Coronary artery (tissue), 2 donors: ENCODE measurements around the gene ZDHHC11.
"Not testable (repeated sequence)": the region's sequence is repeated elsewhere in the genome, so short reads cannot be mapped to it uniquely, and the experiment has no call there.

Experiments used
- DNase-seq: peaks from one replicate; pipeline ENCODE4 v3.0.0-alpha.2; 2017; ENCODE audit warnings: low spot score
- H3K27ac ChIP-seq, 2 donors: fragments of 200-600 bp; sonication (generic); one replicate each; pipeline ENCODE4 v1.5.1; 2016 to 2019
- H3K4me3 ChIP-seq: fragments of 200-600 bp; sonication (generic); 2 replicates; pipeline ENCODE4 v1.5.1; 2016; ENCODE audit warnings: mild to moderate bottlenecking, moderate library complexity
- CTCF ChIP-seq: fragments of 200-600 bp; sonication (generic); IDR thresholded peaks from one replicate; pipeline ENCODE4 v1.5.1; 2019; ENCODE audit warnings: antibody characterized with exemption

The ZDHHC11 gene

GRCh38 chr5:777756-778161 is 73.0 kb downstream of the ZDHHC11 start:
- Histone ChIP-seq H3K4me3 (no peak overlapping the region), H3K27ac (no peak overlapping the region)
- DNase-seq = no peak
- TF ChIP-seq CTCF = no peak

GRCh38 chr5:776862-777711 is 73.7 kb downstream of the ZDHHC11 start:
- TF ChIP-seq CTCF = no peak
- no peak overlapping the region for H3K27ac ChIP-seq
- H3K4me3 ChIP-seq = no peak overlapping the region
- DNase-seq = no peak

DNA sequence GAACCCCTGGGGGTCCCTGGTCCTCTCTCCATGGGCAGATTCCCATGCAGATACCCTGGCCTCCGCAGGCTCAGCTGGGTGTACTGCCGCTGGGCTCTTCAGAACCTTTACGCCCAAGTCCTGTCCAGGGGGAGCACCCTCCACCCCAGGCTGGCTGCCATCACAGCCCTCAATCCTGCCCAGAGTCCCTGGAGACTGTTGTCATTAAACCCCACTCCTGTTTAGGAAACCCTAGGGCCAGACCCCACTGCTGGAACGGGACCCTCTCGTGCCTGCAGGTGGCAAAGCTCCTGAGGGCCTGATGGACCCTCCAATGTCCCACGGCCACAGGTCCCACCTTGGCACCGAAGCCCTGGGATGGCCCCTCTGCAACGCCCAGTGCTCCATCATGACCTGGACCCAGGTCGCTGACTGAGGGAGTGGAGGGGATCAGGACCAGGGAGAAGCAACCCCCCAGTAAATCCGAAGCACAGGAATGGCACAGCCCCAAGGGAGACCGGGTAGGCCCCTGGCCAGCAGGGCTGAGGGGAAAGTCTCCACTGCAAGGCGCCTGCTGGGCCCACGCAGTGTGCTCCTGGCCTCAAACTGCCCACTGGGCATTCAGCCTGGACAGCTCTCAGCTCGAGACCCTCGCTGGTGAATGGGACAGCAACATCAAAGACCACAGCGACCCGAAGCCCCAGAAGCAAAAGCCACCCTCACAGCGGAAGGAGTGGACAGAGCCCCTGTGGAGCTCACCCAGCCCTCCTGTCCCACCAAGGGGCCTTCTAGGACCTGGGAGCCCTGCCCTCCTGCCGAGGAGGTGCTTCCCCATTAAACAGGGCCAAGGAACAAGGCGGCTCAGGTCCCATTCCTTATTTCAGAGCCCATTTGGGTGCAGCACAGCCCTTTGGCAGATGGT is 74.6 kb downstream of the ZDHHC11 start:
- no peak overlapping the region for H3K27ac ChIP-seq
- no peak for TF ChIP-seq CTCF
- no peak for DNase-seq
- H3K4me3 ChIP-seq = no peak overlapping the region

DNA sequence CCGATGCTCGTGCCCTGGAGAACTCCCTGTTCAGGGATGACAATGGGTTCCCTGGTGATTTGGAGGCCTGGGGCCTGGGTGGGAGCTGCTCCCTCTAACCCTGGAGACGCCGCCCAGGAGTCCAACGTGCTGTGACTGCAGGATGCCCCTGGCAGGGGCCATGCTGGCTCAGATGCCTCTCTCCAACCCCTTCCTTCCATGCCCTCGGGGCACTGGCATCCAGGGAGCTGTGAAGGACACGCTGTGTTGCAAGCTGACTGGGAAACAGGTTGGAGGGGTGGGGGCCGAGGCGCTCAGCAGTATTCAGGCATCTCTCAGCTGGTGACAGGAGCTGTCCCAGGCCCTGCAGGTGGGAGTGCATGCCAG is 75.2 kb downstream of the ZDHHC11 start:
- not testable (repeated sequence) for H3K27ac ChIP-seq, DNase-seq, H3K4me3 ChIP-seq

- not testable (repeated sequence) for DNase-seq, H3K27ac ChIP-seq, H3K4me3 ChIP-seq
These were observed 75.8 kb downstream of the ZDHHC11 start for GRCh38 chr5:774854-775505.

DNA sequence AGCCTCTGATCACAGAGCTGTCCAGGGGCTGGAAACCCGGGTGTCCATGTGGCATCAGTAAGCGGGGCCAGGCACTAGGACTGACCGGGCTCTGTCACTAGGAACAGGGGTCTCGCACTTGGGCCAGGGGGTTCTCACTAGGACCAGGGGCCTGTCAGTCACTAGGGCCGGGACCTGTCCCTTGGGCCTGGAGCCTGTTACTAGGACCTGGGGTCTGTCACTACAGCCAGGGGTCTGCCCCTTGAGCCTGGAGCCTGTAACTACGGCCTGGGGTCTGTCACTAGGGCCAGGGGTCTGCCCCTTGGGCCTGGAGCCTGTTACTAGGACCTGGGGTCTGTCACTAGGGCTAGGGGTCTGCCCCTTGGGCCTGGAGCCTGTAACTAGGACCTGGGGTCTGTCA is 76.5 kb downstream of the ZDHHC11 start:
- not testable (repeated sequence) for H3K4me3 ChIP-seq, DNase-seq, H3K27ac ChIP-seq

DNA sequence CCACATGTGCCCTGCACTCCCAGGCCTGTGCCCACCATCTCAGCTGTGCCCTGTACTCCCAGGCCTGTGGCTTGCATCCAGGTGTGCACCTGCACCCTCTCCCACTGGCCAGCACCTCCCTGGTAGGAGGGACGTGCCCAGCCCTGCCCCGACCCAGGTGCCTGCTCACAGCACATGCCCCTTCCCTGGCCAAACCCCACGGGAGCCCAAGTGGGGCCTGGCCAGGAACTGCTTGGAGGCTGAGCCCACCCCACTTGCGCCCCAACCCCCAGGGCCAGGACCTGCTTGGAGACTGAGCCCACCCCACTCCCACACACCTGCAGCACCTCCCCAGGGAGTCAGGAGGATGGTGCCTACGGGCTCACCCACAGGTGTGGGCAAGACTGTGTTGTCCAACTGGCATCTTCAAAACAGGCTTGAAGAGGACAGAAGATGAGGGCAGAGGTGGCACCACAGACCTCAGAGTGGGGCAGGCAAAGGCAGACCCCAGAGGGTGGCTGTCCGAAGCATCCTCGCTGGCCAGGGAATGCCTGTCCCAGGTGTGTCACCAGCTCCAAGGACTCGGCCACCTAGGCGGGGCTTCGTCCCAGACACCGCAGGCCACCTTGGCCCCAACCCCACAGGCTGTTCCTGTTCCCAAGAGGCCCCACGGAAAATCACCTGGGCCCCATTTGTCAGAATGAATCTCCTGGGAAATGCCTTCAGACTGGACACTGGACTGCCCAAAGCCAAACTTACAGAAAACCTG is 77.1 kb downstream of the ZDHHC11 start:
- DNase-seq = no peak
- H3K27ac ChIP-seq = no peak overlapping the region
- TF ChIP-seq CTCF = no peak
- no peak overlapping the region for H3K4me3 ChIP-seq

DNA sequence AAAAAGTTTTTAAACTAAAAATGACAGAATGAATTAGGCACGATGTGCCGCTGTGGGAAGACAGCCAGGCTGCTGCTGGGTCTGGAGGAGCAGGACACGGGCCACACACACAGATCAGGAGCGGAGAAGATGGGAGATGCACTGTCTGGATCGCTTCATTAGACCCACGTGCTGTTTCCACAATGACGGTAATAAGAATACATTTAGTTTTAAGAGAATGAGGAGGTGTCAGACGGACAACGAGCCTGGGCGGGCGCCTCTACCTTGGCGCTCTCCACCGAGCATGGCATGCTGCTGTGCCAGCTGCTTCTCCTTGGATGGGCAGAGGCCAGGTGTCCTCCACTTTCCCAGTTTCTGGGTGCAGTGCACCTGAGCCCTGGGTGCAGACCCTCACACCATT is 77.9 kb downstream of the ZDHHC11 start:
- peak; percentile 49 for DNase-seq
- H3K27ac ChIP-seq, H3K4me3 ChIP-seq: not testable (repeated sequence)

- H3K27ac ChIP-seq, DNase-seq, H3K4me3 ChIP-seq: not testable (repeated sequence)
These were observed 78.3 kb downstream of the ZDHHC11 start for GRCh38 chr5:772547-772890.

DNA sequence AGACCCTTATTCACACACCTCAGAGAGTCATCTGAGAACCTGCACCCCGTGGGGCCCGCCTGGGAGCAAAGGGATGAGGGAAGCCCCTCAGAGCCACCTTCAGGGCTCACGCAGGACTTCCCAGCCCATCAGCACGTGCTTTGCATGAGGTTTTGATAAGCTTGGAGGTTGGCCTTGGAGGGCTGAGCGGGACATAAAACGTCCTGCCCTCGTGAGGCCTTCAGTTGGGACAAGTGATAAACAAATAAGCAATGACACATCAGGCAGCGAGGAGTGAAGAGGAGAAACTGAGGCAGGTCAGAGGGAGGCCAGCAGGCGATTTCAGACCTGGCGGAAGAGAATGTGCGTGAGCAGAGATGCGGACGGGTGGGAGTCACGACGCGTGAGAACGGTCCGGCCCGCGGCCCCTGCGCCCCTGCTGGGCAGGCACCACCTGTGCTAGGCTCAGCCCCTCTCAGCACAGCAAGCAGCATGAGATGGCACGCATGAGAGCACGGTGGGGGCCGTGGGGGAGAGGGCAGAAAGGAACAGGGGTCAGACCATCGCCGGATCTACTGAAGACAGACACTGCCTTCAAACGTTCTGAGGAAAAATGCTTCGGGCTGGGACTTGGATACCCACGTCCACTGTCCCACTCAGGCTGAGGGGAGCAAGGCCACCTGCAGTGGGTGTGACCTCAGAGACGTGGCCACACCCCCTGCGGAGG is 78.8 kb downstream of the ZDHHC11 start:
- DNase-seq, H3K27ac ChIP-seq, H3K4me3 ChIP-seq: not testable (repeated sequence)

DNA sequence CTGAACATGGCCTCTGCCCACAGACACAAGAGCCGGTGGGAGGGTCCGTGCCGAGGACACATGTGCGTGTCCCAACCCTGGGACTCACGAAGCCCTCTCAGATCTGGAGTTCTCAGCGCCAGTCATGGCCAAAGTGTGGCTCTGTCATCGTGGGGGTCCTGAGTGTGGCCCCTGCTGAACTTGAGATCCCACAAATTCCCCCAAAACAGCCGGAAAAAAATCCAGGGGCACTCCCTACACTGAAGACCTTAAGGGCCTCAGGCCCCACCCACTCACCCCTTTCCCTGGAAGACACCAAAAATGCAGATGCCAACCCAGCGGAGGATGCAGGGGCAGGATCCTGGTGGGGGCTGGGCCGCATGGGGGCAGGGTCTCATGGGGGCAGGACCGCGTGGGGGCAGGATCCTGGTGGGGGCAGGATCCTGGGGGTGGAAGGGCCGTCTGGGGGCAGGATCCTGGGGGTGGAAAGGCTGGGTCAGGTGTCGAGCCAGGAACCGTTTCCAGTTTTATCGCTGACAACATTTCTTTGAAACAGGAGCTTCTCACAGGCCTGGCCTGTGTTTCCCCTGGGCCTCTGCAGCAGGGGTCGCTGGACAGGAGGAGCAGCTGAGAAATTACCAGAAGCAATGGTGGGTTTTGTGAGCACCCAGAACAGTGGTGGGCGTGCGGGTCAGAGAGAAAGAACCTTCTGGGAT is 79.6 kb downstream of the ZDHHC11 start:
- not testable (repeated sequence) for H3K4me3 ChIP-seq, H3K27ac ChIP-seq, DNase-seq

- H3K27ac ChIP-seq, DNase-seq: not testable (repeated sequence)
These were observed 80.2 kb downstream of the ZDHHC11 start for GRCh38 chr5:770585-770984.

More at GRCh38 chr5:770585-770984, 80.2 kb downstream of the ZDHHC11 start:
- H3K4me3 ChIP-seq = not testable (repeated sequence)
